Peyer's patch (tissue), 4 donors: ENCODE data around the gene FAM204A.

Experiments used
- POLR2A ChIP-seq, 2 donors: fragments of 450-650 bp; IDR thresholded peaks; one replicate each; pipeline ENCODE4 v1.5.1; 2017; ENCODE audit warnings: antibody characterized with exemption in 2 of 2, mild to moderate bottlenecking in 2 of 2, moderate library complexity in 2 of 2
- TF ChIP-seq, protein P1 (sequence below), 6 experiments: fragments of 450-650 bp in 4 of 6; fragments of 200-600 bp in 2 of 6; sonication (generic) in 1 of 6; IDR thresholded peaks; one replicate each; pipeline ENCODE4 v1.5.1; 2017 to 2019; ENCODE audit warnings: antibody characterized with exemption in 6 of 6, mild to moderate bottlenecking in 3 of 6, moderate library complexity in 1 of 6

DNA sequence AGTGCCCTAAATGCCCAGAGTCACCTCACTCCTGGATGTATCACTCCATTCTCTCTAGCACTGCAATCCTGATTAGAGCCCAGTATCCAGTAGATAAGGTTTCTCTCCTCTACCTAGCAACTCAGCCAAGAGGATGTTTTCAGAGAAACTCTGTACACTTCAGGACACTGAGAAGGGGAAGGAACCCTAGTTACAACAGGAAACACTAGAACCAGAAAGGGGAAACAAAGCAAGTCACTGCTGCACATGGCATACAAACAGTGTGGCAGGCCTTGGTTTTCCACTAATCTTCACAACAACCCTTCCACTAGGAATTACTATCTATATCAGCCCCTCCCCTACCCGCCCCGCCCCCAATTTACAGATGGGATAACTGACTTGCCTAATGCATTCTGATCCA is 1.6 kb downstream of the FAM204A start:
- TF ChIP-seq POLR2A (IDR thresholded peaks at IDR 0.05) = no peak
- TF ChIP-seq, protein P1, sequence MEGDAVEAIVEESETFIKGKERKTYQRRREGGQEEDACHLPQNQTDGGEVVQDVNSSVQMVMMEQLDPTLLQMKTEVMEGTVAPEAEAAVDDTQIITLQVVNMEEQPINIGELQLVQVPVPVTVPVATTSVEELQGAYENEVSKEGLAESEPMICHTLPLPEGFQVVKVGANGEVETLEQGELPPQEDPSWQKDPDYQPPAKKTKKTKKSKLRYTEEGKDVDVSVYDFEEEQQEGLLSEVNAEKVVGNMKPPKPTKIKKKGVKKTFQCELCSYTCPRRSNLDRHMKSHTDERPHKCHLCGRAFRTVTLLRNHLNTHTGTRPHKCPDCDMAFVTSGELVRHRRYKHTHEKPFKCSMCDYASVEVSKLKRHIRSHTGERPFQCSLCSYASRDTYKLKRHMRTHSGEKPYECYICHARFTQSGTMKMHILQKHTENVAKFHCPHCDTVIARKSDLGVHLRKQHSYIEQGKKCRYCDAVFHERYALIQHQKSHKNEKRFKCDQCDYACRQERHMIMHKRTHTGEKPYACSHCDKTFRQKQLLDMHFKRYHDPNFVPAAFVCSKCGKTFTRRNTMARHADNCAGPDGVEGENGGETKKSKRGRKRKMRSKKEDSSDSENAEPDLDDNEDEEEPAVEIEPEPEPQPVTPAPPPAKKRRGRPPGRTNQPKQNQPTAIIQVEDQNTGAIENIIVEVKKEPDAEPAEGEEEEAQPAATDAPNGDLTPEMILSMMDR (IDR thresholded peaks at IDR 0.05) = no peak
